Measurements from ENCODE around the gene NACC2. TPM values are rescaled to one million over a fixed set of nuclear protein-coding genes. Genes with fewer than 3 reads are reported as not detected.
A peak's percentile ranks its signal among the peaks of the same experiment; 100 is the strongest.

NACC2 gene
- total RNA-seq, 1 experiment from 2014 or later: 62.0 TPM

GRCh38 chr9:136086951-136087740, 7.9 kb downstream of the NACC2 start:
- intact Hi-C loops (cut with micrococcal nuclease; ENCODE audit: unreplicated experiment) (no loop called here), in situ Hi-C loops (cut with HindIII; ENCODE audit: low pct_unique_long_range_greater_than_20kb, low sequenced_read_pairs) (no loop called here)
- TF ChIP-seq POLR2AphosphoS5 (IDR thresholded peaks at IDR 0.05; ENCODE audit: low read depth, low read length) (no peak), TCF7L2 (IDR thresholded peaks at IDR 0.05; ENCODE audit: low read depth, low read length) (no peak), SIN3A (IDR thresholded peaks at IDR 0.05; ENCODE audit: borderline replicate concordance, insufficient read depth, low read depth, low read length) (no peak), REST (IDR thresholded peaks at IDR 0.05; ENCODE audit: insufficient read depth in 1 of 2, low read depth in 2 of 2, low read length in 1 of 2) (no peak), CTCF (IDR thresholded peaks at IDR 0.05) (no peak)
- no peak for ATAC-seq
- Histone ChIP-seq H3K27me3 (ENCODE audit: control insufficient read depth, insufficient read depth, low read length) (no peaks in the 10 kb centered on the region), H3K9me3 (ENCODE audit: control insufficient read depth, insufficient read depth, low read depth, low read length) (no peaks in the 10 kb centered on the region), H3K4me3 (ENCODE audit: low read depth in 2 of 2, low read length in 2 of 2) (no peak overlapping the region), H3K27ac (ENCODE audit: low read length) (peak overlapping the region; percentile 48; the same call in 1 of the 2 replicates), H3K36me3 (ENCODE audit: control insufficient read depth, insufficient read depth, low read length) (no peaks in the 10 kb centered on the region), H3K4me1 (ENCODE audit: control insufficient read depth, insufficient read depth, low read length) (peaks cover 69% of the 10 kb centered on the region)
- no peak for DNase-seq (ENCODE audit: low read depth, low spot score)
- CTCF ChIA-PET: no interaction called here
- POLR2A ChIA-PET: no interaction called here
- BruUV-seq (replicated peaks): no TSS peak

- DNase-seq (ENCODE audit: low read depth, low spot score) (no peak), ATAC-seq (no peak)
- intact Hi-C loops (cut with micrococcal nuclease; ENCODE audit: unreplicated experiment): no loop called here
- Histone ChIP-seq H3K27ac (ENCODE audit: low read length) (no peak overlapping the region), H3K27me3 (ENCODE audit: control insufficient read depth, insufficient read depth, low read length) (no peaks in the 10 kb centered on the region), H3K9me3 (ENCODE audit: control insufficient read depth, insufficient read depth, low read depth, low read length) (no peaks in the 10 kb centered on the region), H3K4me1 (ENCODE audit: control insufficient read depth, insufficient read depth, low read length) (peaks cover 69% of the 10 kb centered on the region), H3K36me3 (ENCODE audit: control insufficient read depth, insufficient read depth, low read length) (no peaks in the 10 kb centered on the region), H3K4me3 (ENCODE audit: low read depth in 2 of 2, low read length in 2 of 2) (no peak overlapping the region)
- no TSS peak for BruUV-seq (replicated peaks)
- no peak for TF ChIP-seq POLR2AphosphoS5 (IDR thresholded peaks at IDR 0.05; ENCODE audit: low read depth, low read length)
- TF ChIP-seq REST (IDR thresholded peaks at IDR 0.05; ENCODE audit: insufficient read depth in 1 of 2, low read depth in 2 of 2, low read length in 1 of 2): no peak
- no peak for TF ChIP-seq TCF7L2 (IDR thresholded peaks at IDR 0.05; ENCODE audit: low read depth, low read length)
- no peak for TF ChIP-seq CTCF (IDR thresholded peaks at IDR 0.05)
- no peak for TF ChIP-seq SIN3A (IDR thresholded peaks at IDR 0.05; ENCODE audit: borderline replicate concordance, insufficient read depth, low read depth, low read length)
- CTCF ChIA-PET: no interaction called here
- in situ Hi-C loops (cut with HindIII; ENCODE audit: low pct_unique_long_range_greater_than_20kb, low sequenced_read_pairs): no loop called here
- POLR2A ChIA-PET: no interaction called here
Measured at GRCh38 chr9:136086213-136086881, 8.7 kb downstream of the NACC2 start.
